GM19328 (cell line): ENCODE data around the gene OBI1.

Experiments used
- ATAC-seq: cut with Tn5 transposase; IDR thresholded peaks from one replicate; pipeline ENCODE4 v1.9.1; 2021; ENCODE audit warnings: mild to moderate bottlenecking, moderate library complexity; ENCODE audit not compliant: unreplicated experiment

OBI1 gene

GRCh38 chr13:78592584-78592983 is 66.4 kb downstream of the OBI1 start:
- ATAC-seq: no peak

- no peak for ATAC-seq
These were observed 69.7 kb downstream of the OBI1 start for GRCh38 chr13:78589206-78589605.

- ATAC-seq: no peak
These were observed 71.6 kb downstream of the OBI1 start for GRCh38 chr13:78587395-78587794.

- ATAC-seq: no peak
These were observed 72.2 kb downstream of the OBI1 start for GRCh38 chr13:78586706-78587105.

- ATAC-seq: no peak
These were observed 82.7 kb downstream of the OBI1 start for GRCh38 chr13:78576261-78576660.

GRCh38 chr13:78572459-78572858 is 86.5 kb downstream of the OBI1 start:
- ATAC-seq: no peak

- no peak for ATAC-seq
These were observed 89.9 kb downstream of the OBI1 start for GRCh38 chr13:78569029-78569428.

- no peak for ATAC-seq
These were observed 92.3 kb downstream of the OBI1 start for GRCh38 chr13:78566631-78567030.
